ENCODE results near the gene ARHGAP36.

- TF ChIP-seq CTCF (IDR thresholded peaks at IDR 0.05) (no peak), POLR2AphosphoS5 (IDR thresholded peaks at IDR 0.05) (no peak)
Observed at GRCh38 chrX:131067216-131067615, 9.1 kb downstream of the ARHGAP36 start.
